IPS-18c (cell line): ENCODE data around the gene STK16.
"Not testable (repeated sequence)": the region's sequence is repeated elsewhere in the genome, so short reads cannot be mapped to it uniquely, and the experiment has no call there.

ENCODE experiments used
- H3K4me3 ChIP-seq: 2 replicates; pipeline ENCODE4 v1.7.0; 2013; ENCODE audit warnings: low read depth, mild to moderate bottlenecking, low read length, moderate library complexity; ENCODE audit not compliant: insufficient read depth
- H3K9me3 ChIP-seq: one replicate; pipeline ENCODE4 v1.6.1; 2013; ENCODE audit warnings: mild to moderate bottlenecking, low read length, moderate library complexity; ENCODE audit not compliant: control insufficient read depth, insufficient read depth

STK16 gene

GRCh38 chr2:219245148-219245898 is at the start of gene STK16, which contains the start of gene GLB1L:
TSS of gene STK16 (plus strand) at chr2:219245479. CDS start at chr2:219246000, 521 bp downstream.
TSS of gene GLB1L (minus strand) at chr2:219245444. CDS start at chr2:219243573, 1,871 bp downstream.
- Histone ChIP-seq H3K9me3 (no peaks in the 10 kb centered on the region), H3K4me3 (peak within 1 kb of the TSS; percentile 85)

DNA sequence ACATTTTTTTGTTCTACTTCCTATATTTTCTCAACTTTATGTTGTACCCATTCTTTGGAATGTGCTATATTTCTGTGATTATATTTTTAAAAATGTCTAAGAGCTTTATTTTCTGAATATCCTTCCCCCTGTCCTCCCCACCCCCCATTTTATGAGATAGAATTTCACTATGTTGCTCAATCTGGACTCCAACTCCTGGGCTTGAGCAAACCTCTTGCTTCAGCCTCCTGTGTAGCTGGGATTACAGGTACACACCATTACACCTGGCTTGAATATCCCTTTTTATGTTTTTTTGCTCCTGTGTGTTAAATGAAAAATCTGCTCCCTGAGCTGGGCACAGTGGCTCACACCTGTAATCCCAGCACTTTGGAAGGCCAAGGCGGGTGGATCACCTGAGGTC is 47.9 kb upstream of the STK16 start:
- Histone ChIP-seq H3K4me3 (no peak overlapping the region), H3K9me3 (no peaks in the 10 kb centered on the region)

GRCh38 chr2:219198974-219199373 is 46.3 kb upstream of the STK16 start:
- Histone ChIP-seq H3K9me3 (no peaks in the 10 kb centered on the region), H3K4me3 (no peak overlapping the region)

- no peaks in the 10 kb centered on the region for H3K9me3 ChIP-seq
- H3K4me3 ChIP-seq = no peak overlapping the region
These were observed 45.6 kb upstream of the STK16 start for GRCh38 chr2:219199470-219200211.

GRCh38 chr2:219200502-219201326 is 44.6 kb upstream of the STK16 start:
- not testable (repeated sequence) for H3K9me3 ChIP-seq, H3K4me3 ChIP-seq

DNA sequence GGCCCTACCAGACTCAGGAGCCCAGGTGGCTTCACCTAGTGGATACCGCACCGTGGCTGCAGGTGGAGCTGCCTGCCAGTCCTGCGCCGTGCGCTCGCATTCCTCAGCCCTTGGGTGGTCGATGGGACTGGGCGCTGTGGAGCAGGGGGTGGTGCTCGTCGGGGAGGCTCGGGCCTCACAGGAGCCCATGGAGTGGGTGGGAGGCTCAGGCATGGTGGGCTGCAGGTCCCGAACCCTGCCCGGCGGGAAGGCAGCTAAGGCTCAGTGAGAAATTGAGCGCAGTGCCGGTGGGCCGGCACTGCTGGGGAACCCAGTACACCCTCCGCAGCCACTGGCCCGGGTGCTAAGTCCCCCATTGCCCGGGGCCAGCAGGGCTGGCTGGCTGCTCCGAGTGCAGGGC is 43.9 kb upstream of the STK16 start:
- not testable (repeated sequence) for H3K9me3 ChIP-seq, H3K4me3 ChIP-seq

- no peaks in the 10 kb centered on the region for H3K9me3 ChIP-seq
- no peak overlapping the region for H3K4me3 ChIP-seq
These were observed 40.7 kb upstream of the STK16 start for GRCh38 chr2:219204425-219205164.

DNA sequence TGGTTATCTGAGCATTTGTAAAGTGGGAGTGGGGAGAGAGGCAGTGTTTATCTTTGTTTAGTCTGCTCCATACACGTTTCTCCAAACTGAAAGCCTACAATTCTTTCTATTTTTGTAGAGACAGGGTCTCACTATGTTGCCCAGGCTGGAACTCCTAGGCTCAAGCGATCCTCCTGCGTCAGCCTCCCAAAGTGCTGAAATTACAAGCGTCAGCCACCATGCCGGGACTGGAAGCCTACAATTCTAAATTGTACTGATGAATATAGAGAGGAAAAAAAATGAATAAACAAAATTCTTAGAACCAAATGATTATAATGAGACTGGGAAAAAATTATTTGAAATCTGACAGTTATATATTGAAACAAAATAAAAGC is 40.1 kb upstream of the STK16 start:
- H3K4me3 ChIP-seq = no peak overlapping the region
- H3K9me3 ChIP-seq = no peaks in the 10 kb centered on the region

- Histone ChIP-seq H3K9me3 (no peaks in the 10 kb centered on the region), H3K4me3 (peak overlapping the region; percentile 79)
These were observed 39.3 kb upstream of the STK16 start for GRCh38 chr2:219205981-219206327.

GRCh38 chr2:219206328-219207133 is 38.7 kb upstream of the STK16 start, which contains the start of gene ZFAND2B:
TSS of gene ZFAND2B (plus strand) at chr2:219206782. CDS start at chr2:219206988, 206 bp downstream.
- H3K4me3 ChIP-seq = peak within 1 kb of the TSS; percentile 79
- H3K9me3 ChIP-seq = no peaks in the 10 kb centered on the region

DNA sequence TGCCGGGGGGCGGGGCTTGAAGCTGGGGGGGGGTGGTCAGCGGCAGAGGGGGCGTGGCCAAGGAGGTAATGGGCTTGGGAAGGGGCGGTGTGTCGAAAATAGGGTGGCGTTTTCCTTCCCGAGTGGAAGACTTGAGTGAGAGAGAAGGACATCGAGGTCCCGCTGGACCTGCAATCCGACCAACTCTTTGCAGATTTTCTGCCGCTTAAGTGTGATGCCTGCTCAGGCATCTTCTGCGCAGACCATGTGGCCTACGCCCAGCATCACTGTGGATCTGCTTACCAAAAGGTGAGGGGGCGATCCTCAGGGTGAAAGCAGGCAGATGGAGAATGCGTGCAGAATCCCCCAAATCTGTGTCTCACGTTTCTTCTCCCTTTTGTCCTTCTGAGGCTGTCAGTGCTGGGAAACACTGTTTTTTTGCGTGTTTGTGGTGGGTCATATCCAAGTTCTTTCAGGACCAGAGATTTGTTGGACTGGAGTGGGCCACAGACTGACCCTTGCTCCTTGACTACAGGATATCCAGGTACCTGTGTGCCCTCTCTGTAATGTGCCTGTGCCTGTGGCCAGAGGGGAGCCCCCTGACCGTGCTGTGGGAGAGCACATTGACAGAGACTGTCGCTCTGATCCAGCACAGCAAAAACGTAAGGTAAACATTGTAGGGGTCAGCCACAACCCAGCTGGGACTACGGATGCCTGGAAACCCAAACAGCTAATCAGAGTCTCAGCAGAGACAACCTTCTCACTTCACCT is 38.0 kb upstream of the STK16 start:
- H3K4me3 ChIP-seq = peak overlapping the region; percentile 79
- no peaks in the 10 kb centered on the region for H3K9me3 ChIP-seq

DNA sequence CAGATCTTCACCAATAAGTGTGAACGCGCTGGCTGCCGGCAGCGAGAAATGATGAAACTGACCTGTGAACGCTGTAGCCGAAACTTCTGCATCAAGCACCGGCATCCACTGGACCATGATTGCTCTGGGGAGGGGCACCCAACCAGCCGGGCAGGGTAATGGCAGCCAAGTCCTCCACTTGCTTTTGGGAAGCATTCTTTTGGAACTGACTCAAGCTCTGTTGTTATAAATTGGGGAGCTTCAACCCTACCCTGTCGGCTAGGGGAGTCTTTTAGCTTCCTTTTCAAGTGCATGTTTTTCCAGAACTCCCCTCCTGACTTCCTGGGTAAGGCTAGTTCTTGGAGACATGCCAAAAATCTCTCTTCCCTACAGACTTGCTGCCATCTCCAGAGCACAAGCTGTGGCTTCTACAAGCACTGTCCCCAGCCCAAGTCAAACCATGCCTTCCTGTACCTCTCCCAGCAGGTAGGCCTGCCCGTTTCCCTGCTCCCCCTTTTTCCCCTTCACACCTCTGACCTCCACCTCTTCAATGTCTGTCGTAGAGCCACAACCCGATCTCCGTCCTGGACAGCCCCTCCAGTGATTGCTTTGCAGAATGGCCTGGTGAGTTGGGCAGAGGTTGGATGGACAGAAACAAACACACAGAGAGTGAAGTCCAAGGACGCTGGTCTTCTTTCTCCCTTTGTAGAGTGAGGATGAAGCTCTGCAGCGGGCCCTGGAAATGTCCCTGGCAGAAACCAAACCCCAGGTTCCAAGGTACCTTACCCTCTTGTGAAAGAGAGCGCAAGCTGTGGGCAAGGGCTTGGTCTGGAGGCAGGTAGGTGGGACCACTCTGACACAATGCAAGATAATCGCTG is 37.2 kb upstream of the STK16 start:
- no peak overlapping the region for H3K4me3 ChIP-seq
- no peaks in the 10 kb centered on the region for H3K9me3 ChIP-seq

GRCh38 chr2:219209236-219210195 is 35.8 kb upstream of the STK16 start:
- Histone ChIP-seq H3K4me3 (no peak overlapping the region), H3K9me3 (no peaks in the 10 kb centered on the region)
